Activated CD8-positive, alpha-beta memory T cell treated with anti-CD3 and anti-CD28 coated beads for 48 hours (primary cell): Measurements from ENCODE around the gene FAM174B.

Experiments
- DNase-seq, 3 experiments: peaks; one replicate each; pipeline ENCODE4 v3.0.0-alpha.2; 2020; ENCODE audit warnings: low read depth in 2 of 3, low spot score in 2 of 3

The FAM174B gene

DNA sequence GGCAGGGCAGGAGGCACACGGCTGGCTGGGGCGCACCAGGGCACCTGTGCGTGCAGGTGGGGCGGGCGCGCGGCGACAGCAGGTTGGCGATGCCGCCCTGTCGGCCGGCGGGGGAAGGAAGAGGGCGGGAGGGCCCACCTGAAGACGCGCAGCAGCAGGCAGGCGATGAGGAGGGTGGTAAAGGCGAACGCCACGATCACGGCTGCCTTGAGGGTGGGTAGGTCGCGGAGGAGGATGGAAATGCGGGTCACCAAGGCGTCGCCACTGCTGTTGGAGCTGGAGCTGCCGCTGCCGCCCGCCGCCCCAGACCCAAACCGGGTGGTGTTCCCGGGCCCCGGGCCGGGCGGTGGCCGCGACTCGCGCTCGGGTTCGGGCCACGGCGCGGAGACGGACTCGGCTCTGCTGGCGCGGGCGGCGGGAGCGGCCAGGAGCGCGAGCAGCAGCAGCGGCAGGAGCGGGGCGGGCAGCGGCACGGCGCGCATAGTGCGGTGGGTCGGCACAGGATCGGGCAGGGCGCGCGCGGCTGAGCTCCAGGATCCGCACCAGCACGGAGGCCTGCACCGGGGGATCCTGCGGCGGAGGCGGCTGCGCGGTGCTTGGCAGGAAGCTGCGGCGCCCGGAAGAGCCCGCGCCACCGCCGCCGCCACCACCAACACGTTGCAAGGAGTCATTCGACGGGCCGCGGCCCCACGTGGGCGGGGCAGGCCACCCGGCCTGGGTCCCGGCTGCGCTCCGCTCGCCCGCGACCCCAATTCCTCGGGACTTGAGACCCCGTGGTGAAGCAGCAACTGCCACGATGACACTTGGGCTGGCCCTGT, at the start of gene FAM174B:
TSS of gene FAM174B (minus strand) at position 598 of the 818 bp plus-strand sequence.
- peak in 2 of 3 experiments; percentile 6 to 9 for DNase-seq

GRCh38 chr15:92696096-92696495, 40.5 kb upstream of the FAM174B start:
- no peak for DNase-seq

GRCh38 chr15:92693691-92694331, 38.2 kb upstream of the FAM174B start:
- no peak for DNase-seq

DNA sequence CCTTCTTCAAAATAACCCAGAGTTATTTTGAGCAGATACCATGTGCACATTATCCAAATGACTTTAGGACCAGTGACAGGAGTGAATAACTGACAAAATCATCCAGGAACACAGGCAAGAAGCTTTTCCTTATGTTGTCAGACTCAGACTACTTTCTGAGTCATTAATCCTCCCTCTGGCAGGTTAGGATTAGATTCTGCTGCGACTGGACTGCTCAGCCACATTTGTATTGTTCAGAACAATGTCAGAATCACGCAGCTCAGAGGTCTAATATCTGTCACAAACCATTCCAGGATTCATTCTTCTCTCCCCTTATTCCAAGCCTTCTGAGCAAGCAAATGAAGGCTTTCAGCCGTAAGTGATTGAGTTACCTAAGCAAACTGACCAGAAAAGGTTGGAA, 34.8 kb upstream of the FAM174B start:
- no peak for DNase-seq

DNA sequence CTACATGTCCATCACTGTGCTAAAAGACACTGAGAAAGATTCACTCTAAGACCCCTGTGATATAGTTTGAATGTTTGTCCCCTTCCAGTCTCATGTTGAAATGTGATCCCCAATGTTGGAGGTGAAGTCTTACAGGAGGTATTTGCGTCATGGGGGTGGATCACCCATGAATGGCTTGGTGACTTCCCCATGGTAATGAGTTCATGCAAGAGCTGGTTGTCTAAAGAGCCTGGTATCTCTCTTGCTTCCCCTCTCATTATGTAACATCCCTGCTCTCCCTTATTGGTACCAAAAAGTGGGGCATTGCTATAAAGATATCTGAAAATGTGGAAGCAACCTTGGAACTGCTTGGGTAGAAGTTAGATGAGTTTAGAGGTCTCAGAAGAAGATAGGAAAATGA, 32.2 kb upstream of the FAM174B start:
- no peak for DNase-seq

DNA sequence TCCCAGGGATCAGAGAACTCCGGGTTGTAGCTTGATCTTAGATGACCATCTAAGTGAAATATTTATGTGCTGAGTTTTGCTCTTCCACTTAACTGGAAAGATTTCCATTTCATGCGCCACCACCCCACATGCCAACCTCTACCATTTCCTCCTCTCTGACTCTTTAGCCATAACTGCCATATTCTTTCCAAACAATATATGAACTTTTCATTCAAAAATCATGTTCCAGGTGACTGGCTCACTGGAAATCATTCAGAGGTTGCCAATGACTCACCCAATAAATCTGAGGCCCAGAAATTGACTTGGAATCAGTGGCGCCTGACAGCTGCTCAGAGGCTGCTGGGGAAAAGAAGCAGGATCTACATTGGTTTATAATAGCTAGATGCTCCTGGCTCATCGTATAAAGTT, 31.6 kb upstream of the FAM174B start:
- no peak for DNase-seq

GRCh38 chr15:92683511-92683834, 27.9 kb upstream of the FAM174B start:
- DNase-seq, result no peak

GRCh38 chr15:92682741-92683510, 27.4 kb upstream of the FAM174B start:
- no peak for DNase-seq

- DNase-seq, result no peak
Measured at GRCh38 chr15:92681141-92681631, 25.6 kb upstream of the FAM174B start.

DNA sequence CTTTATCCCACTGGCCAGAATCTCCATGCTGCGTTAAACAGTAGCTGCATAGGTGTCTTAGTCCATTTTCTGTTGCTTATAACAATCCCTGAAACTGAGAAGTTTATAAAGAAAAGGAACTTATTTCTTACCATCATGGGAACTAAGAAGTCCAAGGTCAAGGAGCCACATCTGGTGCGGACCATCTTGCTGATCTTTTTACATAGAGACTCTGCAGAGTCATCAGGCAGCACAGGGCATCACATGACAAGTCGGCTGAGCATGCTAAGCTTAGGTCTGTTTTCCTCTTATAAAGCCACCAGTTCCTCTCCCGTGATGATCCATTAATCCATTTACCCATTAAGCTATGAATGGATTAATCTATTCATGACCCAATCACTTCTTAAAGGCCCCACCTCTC, 22.4 kb upstream of the FAM174B start:
- no peak for DNase-seq

DNA sequence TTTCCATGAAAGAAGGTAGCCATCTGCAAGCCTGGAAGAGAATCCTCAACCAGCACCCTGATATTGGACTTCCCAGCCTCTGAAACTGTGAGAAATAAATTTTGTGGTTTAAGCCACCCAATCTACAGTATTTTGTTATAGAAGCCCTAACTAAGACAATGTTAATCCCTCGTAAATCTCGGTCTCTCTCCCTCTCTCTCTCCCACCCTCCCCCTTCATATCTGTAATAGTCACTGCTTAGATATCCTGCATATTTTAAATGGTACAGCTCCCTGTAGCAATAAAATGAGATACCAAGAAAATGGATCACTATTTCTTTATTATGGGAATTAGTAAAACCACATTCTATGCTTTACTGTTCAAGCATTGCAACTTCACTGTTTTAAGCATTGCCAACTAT, 21.0 kb upstream of the FAM174B start:
- DNase-seq, result no peak

DNA sequence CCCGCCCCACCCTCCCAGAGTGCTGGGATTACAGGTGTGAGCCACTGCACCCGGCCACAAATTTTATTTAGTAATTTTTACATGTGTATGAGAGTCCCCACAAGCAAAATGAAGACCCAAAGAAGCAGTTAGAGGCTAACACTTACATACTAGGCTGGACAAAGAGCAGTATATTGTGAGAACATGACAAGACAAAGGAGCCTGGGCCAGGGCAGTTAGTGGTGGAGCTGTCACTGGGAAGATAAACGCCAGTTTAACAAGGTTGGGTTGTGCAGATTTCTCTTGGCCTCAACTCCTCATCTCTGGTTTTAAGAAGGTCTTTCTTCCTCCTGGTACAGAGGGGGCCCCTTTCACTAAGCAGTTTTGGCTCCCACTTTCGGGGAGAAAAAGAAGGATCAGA, 19.9 kb upstream of the FAM174B start:
- DNase-seq, result no peak

GRCh38 chr15:92674347-92674746, 18.8 kb upstream of the FAM174B start:
- no peak for DNase-seq

DNA sequence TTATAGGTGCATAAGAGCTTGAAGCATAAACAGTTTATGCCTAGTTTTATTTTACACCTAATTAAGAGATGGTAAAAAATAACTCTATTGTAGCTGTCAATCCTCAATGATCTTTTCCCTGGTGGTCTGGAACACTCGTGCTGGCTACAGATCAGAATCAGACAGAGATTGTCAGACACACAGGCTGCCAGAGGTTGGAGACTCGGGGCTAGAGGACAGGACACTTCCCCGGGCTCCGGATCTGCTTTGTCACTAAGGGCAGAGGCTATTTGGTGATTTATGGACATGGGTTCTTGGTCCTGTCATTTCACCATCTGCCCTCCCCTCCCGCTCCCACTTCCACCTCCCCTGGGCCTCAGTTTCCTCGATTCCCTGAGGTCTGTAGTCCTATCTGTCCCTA, 16.5 kb upstream of the FAM174B start:
- no peak for DNase-seq

- DNase-seq, result no peak
Measured at GRCh38 chr15:92671406-92671805, 15.8 kb upstream of the FAM174B start.

- no peak for DNase-seq
Measured at GRCh38 chr15:92670621-92671020, 15.0 kb upstream of the FAM174B start.

DNA sequence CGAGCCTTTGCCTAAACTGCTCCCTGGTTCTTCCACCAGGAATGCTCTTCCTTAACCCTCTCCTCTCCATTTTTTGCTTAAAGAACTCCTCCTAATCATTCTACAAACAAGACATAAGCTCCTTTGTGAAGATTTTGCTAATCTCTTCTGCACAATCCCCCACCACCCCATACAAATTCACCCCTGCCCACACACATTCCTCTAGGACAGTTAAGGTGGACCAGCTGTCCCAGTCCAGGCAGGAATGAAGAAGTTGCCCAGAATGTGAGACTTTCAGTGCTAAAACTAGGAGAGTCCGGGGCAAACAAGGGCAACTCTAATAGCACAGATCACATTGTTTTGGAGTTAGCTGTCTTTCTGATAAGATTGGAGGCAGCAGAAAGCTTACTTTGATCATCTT, 13.9 kb upstream of the FAM174B start:
- no peak for DNase-seq

DNA sequence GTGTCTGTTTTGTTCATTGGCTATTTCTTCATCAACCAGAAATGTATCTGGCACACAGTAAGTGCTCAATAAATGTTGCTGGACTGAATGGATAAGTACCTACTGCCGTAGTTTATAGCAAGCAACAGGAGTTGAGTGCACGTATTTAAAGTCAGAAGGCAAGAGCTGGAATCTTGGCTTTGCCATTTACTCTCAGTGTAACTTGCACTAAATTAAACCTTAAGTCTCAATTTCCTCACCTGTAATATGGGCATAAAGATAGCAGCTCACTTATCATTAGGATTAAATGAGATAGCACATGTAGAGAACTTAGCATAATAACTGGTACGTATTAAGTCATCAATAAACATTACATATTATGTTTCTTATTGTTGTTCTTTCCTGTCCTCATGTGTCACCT, 13.0 kb upstream of the FAM174B start:
- no peak for DNase-seq

DNA sequence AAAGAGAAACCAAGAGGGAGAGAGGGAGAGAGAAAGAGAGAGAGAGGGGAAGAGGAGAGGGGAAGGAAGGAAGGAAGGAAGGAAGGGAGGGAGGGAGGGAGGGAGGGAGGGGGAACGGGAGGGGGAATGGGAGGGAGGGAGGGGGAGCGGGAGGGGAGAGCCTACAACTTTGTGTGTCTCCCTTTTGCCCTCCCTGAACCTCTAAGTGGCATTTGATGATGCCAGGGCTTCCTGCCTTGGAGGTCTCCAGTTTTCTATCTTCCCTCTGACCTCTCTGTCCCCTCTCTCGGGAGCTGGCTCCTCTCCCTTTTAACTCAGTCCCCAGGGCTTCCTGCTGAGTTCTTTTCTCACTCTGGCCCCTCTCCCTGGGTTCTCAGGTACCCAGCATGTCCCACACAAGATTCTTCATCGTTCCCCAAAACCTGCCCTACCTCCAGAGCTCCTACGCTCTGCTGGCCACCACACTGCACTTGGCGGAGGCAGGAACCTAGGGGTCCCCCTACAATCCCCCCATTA, 12.5 kb upstream of the FAM174B start:
- no peak for DNase-seq

GRCh38 chr15:92667287-92667904, 11.8 kb upstream of the FAM174B start:
- no peak for DNase-seq

DNA sequence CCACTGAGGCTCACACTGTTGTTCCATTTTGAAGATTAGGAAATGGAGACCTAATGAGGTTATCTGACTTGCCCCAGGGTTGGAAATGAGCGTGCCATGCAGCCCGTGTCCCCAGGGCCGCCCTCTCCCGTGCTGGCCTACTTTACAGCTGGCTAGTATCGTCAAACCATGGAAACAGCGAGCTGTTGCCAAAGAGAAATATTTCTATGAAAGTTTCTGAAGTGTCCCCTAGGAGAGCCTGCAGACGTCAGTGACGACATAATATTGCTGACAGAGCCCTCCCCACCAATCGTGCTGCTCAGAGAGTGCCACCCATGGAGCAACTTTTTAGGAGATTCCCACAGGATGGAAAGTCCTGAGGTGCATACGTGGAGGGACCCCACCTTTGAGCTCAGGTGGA, 11.2 kb upstream of the FAM174B start:
- no peak for DNase-seq
